ENCODE data around the gene NDUFB7.

NDUFB7 gene

GRCh38 chr19:14520543-14520942, 51.3 kb downstream of the NDUFB7 start:
- no peak for DNase-seq (ENCODE audit: low spot score)

DNA sequence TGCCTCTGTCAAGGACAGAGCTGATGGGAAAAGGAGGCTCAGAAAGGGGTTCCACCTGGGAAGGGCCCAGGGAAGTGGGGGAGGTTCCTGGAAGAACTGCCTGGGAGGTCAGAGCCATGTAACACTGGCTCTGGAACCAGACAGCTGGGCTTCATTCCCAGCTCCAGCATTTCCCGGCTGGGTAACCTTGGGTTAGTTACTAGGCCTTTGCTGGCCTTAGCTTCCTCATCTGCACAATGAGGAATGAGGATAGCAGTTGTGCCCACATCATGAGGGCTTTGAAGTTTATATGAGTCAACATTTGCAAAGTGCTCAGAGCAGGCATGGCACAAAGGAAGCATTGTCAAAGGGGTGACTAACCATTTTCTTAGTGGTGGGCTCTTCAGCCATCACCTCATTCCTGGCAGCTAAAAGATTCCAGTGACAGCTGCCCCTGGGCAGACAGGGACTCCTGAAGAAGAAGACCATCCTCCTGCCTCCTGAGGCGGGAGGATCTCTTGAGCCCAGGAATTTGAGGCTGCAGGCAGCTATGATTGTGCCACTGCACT, 51.9 kb downstream of the NDUFB7 start:
- DNase-seq (ENCODE audit: low spot score), result no peak

- no peak for DNase-seq (ENCODE audit: low spot score)
These were observed 52.5 kb downstream of the NDUFB7 start for GRCh38 chr19:14519245-14519859.

DNA sequence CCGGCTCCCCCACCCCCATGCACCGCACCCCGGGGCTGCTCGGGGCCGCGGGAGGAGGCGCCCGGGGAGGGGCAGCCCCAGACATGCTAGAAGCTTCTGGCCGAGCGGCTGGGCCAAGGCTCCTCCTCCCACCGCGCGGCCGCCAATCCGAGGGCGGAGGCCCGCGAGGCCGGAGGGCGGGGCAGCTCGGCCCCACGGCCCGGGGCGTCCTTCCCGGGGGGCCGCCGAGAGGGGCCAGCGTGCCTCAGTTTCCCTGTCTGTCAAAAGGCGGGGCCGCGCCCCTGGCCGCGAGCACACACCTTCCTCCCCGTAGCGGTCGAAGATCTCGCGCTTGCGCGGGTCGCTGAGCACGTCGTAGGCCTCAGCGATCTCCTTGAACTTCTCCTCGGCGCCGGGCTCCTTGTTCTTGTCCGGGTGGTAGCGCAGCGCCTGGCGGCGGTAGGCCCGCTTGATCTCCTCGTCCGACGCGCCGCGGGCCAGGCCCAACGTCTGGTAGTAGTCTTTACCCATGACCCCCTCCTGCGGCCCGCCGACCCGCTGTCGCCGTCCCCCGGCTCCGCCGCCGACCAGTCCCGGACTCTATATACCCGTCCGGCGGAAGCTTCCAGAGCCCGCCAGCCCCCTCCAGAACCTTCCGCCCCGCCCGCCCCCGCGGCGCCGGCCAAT, 53.9 kb downstream of the NDUFB7 start, which contains the start of gene DNAJB1:
Gene DNAJB1, minus strand, starts transcription at position 558 of the 666 bp plus-strand sequence. Its CDS starts 48 bp downstream, at position 510.
- DNase-seq (ENCODE audit: low spot score), result peak; percentile 81

DNA sequence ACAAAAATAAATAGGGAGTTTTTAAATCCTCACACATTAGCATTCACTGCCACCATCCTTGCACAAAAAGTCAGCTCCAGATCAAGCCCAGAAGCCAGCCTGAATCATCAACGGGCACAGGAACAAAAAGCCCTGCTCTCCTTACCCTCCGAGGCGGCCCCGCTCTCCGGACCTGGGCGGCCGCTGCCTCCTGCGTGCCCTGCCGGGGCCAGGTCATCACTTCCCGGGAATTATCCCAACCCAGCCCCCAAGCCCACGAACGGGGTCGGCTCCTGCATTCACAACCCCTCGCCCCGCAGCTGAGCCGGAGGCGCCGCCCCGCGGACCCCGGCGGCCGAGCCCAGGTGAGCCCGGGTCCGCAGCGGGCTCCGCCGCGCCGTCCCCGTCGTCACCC, 54.4 kb downstream of the NDUFB7 start:
- DNase-seq (ENCODE audit: low spot score), result no peak

GRCh38 chr19:14516746-14517438, 55.0 kb downstream of the NDUFB7 start:
- peak; percentile 29 for DNase-seq (ENCODE audit: low spot score)
